Esophagus (tissue), 2 donors: ENCODE results near the gene SLC4A7. TPM values are rescaled to one million over a fixed set of nuclear protein-coding genes. Genes with fewer than 3 reads are reported as not detected.

Source experiments
- H3K27ac ChIP-seq, 2 donors: one replicate each; pipeline ENCODE4 v1.5.1; 2013; ENCODE audit warnings: low read depth in 2 of 2, mild to moderate bottlenecking in 2 of 2, inconsistent platforms in 1 of 2, low read length in 1 of 2, moderate library complexity in 1 of 2
- H3K27me3 ChIP-seq, 2 donors: one replicate each; pipeline ENCODE4 v1.6.1; 2013; ENCODE audit warnings: low read length in 2 of 2, control low read depth in 1 of 2, mild to moderate bottlenecking in 1 of 2; ENCODE audit not compliant: insufficient read depth in 2 of 2, control insufficient read depth in 1 of 2
- H3K36me3 ChIP-seq, 2 donors: one replicate each; pipeline ENCODE4 v1.6.1; 2013; ENCODE audit warnings: low read length in 1 of 2; ENCODE audit not compliant: control insufficient read depth in 2 of 2, insufficient read depth in 2 of 2
- H3K4me1 ChIP-seq, 2 donors: one replicate each; pipeline ENCODE4 v1.6.1; 2013; ENCODE audit warnings: low read length in 1 of 2; ENCODE audit not compliant: control insufficient read depth in 2 of 2, insufficient read depth in 2 of 2
- H3K4me3 ChIP-seq, 2 donors: one replicate each; pipeline ENCODE4 v1.5.1; 2013; ENCODE audit warnings: low read length in 2 of 2, mild to moderate bottlenecking in 2 of 2, low read depth in 1 of 2, moderate library complexity in 1 of 2
- H3K9me3 ChIP-seq, 2 donors: one replicate each; pipeline ENCODE4 v1.6.1; 2013; ENCODE audit warnings: mild to moderate bottlenecking in 2 of 2, low read depth in 1 of 2, low read length in 1 of 2, moderate library complexity in 1 of 2; ENCODE audit not compliant: control insufficient read depth in 2 of 2, insufficient read depth in 1 of 2
- WGBS, 2 donors: extraction: QIAGEN DNeasy Blood & Tissue Kit; methylation state at CpG; one replicate each; pipeline ENCODE4 v1.1.7; 2013; 5-methylcytosine and 5-hydroxymethylcytosine counted together
- polyA plus RNA-seq, 2 donors: library from polyadenylated mRNA; stranded (reverse); fragments of 200-250 nt; gene quantifications; one replicate each; pipeline ENCODE4 v1.2.3, GENCODE V29; 2013
- donor health status: healthy with polysubstance abuse.
- donor health status: Bipolar disorder and iron deficiency.

SLC4A7 gene
- polyA plus RNA-seq, 2 donors = 3.1 to 3.5 TPM

- H3K27ac ChIP-seq = no peak overlapping the region
- H3K27me3 ChIP-seq = no peaks in the 10 kb centered on the region
- H3K36me3 ChIP-seq = no peaks in the 10 kb centered on the region
- no peaks in the 10 kb centered on the region for H3K9me3 ChIP-seq
- H3K4me1 ChIP-seq = no peaks in the 10 kb centered on the region
- no peak overlapping the region for H3K4me3 ChIP-seq
Measured at GRCh38 chr3:27378331-27378730, 105.9 kb downstream of the SLC4A7 start.

GRCh38 chr3:27376109-27376772 is 107.9 kb downstream of the SLC4A7 start:
- no peaks in the 10 kb centered on the region for H3K4me1 ChIP-seq
- no peaks in the 10 kb centered on the region for H3K9me3 ChIP-seq
- WGBS, 2 donors = 88% methylated on average over 6 of the region's 6 CpGs
- no peaks in the 10 kb centered on the region for H3K27me3 ChIP-seq
- no peak overlapping the region for H3K4me3 ChIP-seq
- no peak overlapping the region for H3K27ac ChIP-seq
- H3K36me3 ChIP-seq = no peaks in the 10 kb centered on the region

GRCh38 chr3:27368831-27369607 is 115.2 kb downstream of the SLC4A7 start, which contains the start of gene NEK10:
Gene NEK10, minus strand, starts transcription at chr3:27369383. Its CDS starts 16,501 bp downstream, at chr3:27352882.
- WGBS, 2 donors = 1 to 4% methylated on average over 46 to 48 of the region's 48 CpGs
- Histone ChIP-seq H3K9me3 (no peaks in the 10 kb centered on the region), H3K27ac (no peak within 1 kb of the TSS), H3K27me3 (no peaks in the 10 kb centered on the region), H3K4me1 (peaks cover 0 to 5% of the 10 kb centered on the region in 2 donors), H3K4me3 (peak within 1 kb of the TSS; percentile 60 to 83), H3K36me3 (no peaks in the 10 kb centered on the region)

- WGBS, 2 donors = 96% methylated on average over 1 of the region's 1 CpG
- H3K4me1 ChIP-seq = peaks cover 0 to 5% of the 10 kb centered on the region in 2 donors
- H3K27ac ChIP-seq = no peak overlapping the region
- no peaks in the 10 kb centered on the region for H3K9me3 ChIP-seq
- H3K36me3 ChIP-seq = no peaks in the 10 kb centered on the region
- no peak overlapping the region for H3K4me3 ChIP-seq
- no peaks in the 10 kb centered on the region for H3K27me3 ChIP-seq
Measured at GRCh38 chr3:27366062-27366591, 118.1 kb downstream of the SLC4A7 start.

GRCh38 chr3:27360113-27361078 is 123.8 kb downstream of the SLC4A7 start:
- Histone ChIP-seq H3K27me3 (no peaks in the 10 kb centered on the region), H3K27ac (peak overlapping the region in 1 of 2 donors; percentile 45)

GRCh38 chr3:27358372-27358771 is 125.8 kb downstream of the SLC4A7 start:
- H3K27me3 ChIP-seq = no peaks in the 10 kb centered on the region
- no peak overlapping the region for H3K27ac ChIP-seq
- no peak overlapping the region for H3K4me3 ChIP-seq
- 54 to 58% methylated on average over 3 of the region's 3 CpGs for WGBS, 2 donors
- H3K9me3 ChIP-seq = no peaks in the 10 kb centered on the region
- peaks cover 0 to 8% of the 10 kb centered on the region in 2 donors for H3K4me1 ChIP-seq
- H3K36me3 ChIP-seq = no peaks in the 10 kb centered on the region

More at GRCh38 chr3:27360113-27361078, 123.8 kb downstream of the SLC4A7 start:
- Histone ChIP-seq H3K9me3 (no peaks in the 10 kb centered on the region), H3K36me3 (no peaks in the 10 kb centered on the region), H3K4me1 (peaks cover 0 to 4% of the 10 kb centered on the region in 2 donors), H3K4me3 (no peak overlapping the region)
- WGBS, 2 donors = 62 to 71% methylated on average over 7 of the region's 7 CpGs

- no peaks in the 10 kb centered on the region for H3K36me3 ChIP-seq
- H3K9me3 ChIP-seq = no peaks in the 10 kb centered on the region
- no peaks in the 10 kb centered on the region for H3K27me3 ChIP-seq
- WGBS, 2 donors = 63 to 67% methylated on average over 1 of the region's 1 CpG
- H3K27ac ChIP-seq = no peak overlapping the region
- no peak overlapping the region for H3K4me3 ChIP-seq
- H3K4me1 ChIP-seq = peaks cover 0 to 8% of the 10 kb centered on the region in 2 donors
Measured at GRCh38 chr3:27357665-27358258, 126.4 kb downstream of the SLC4A7 start.

- peaks cover 0 to 8% of the 10 kb centered on the region in 2 donors for H3K4me1 ChIP-seq
- 80 to 83% methylated on average over 3 of the region's 3 CpGs for WGBS, 2 donors
- H3K27me3 ChIP-seq = no peaks in the 10 kb centered on the region
- H3K9me3 ChIP-seq = no peaks in the 10 kb centered on the region
- no peaks in the 10 kb centered on the region for H3K36me3 ChIP-seq
- H3K27ac ChIP-seq = no peak overlapping the region
- no peak overlapping the region for H3K4me3 ChIP-seq
Measured at GRCh38 chr3:27356976-27357375, 127.2 kb downstream of the SLC4A7 start.
